HTERT RPE-1 (cell line): Measurements from ENCODE around the gene MKNK1.

Source experiments
- in situ Hi-C: fragments of 300-500 bp; cut with MboI; formaldehyde crosslinking; loops from 4 replicates; pipeline ENCODE4 v1.14.3; 2020; ENCODE audit warnings: low sequenced_read_pairs

The MKNK1 gene

GRCh38 chr1:46544561-46545240, 59.4 kb downstream of the MKNK1 start:
- in situ Hi-C loops: no loop called here

GRCh38 chr1:46543761-46544560, 60.1 kb downstream of the MKNK1 start:
- in situ Hi-C loops: no loop called here

GRCh38 chr1:46543382-46543760, 60.7 kb downstream of the MKNK1 start:
- in situ Hi-C loops: no loop called here

GRCh38 chr1:46539972-46540371, 64.1 kb downstream of the MKNK1 start:
- in situ Hi-C loops: no loop called here

GRCh38 chr1:46538147-46538546, 65.9 kb downstream of the MKNK1 start:
- in situ Hi-C loops: no loop called here

GRCh38 chr1:46537651-46538050, 66.4 kb downstream of the MKNK1 start:
- in situ Hi-C loops: no loop called here

- in situ Hi-C loops: no loop called here
These were observed 67.5 kb downstream of the MKNK1 start for GRCh38 chr1:46536527-46536926.

- in situ Hi-C loops: no loop called here
These were observed 69.0 kb downstream of the MKNK1 start for GRCh38 chr1:46535063-46535462.

- in situ Hi-C loops: no loop called here
These were observed 70.7 kb downstream of the MKNK1 start for GRCh38 chr1:46533179-46533864.

- in situ Hi-C loops: no loop called here
These were observed 71.4 kb downstream of the MKNK1 start for GRCh38 chr1:46532498-46533178.

GRCh38 chr1:46532095-46532494, 72.0 kb downstream of the MKNK1 start:
- in situ Hi-C loops: no loop called here

GRCh38 chr1:46530791-46531409, 73.2 kb downstream of the MKNK1 start:
- in situ Hi-C loops: no loop called here

GRCh38 chr1:46530311-46530710, 73.8 kb downstream of the MKNK1 start:
- in situ Hi-C loops: no loop called here

GRCh38 chr1:46529031-46529630, 74.9 kb downstream of the MKNK1 start:
- in situ Hi-C loops: no loop called here

GRCh38 chr1:46528297-46528955, 75.6 kb downstream of the MKNK1 start:
- in situ Hi-C loops: no loop called here

- in situ Hi-C loops: no loop called here
These were observed 76.4 kb downstream of the MKNK1 start for GRCh38 chr1:46527474-46528296.

- in situ Hi-C loops: no loop called here
These were observed 77.3 kb downstream of the MKNK1 start for GRCh38 chr1:46526691-46527291.

- in situ Hi-C loops: no loop called here
These were observed 77.9 kb downstream of the MKNK1 start for GRCh38 chr1:46526013-46526690.
